GM21528 (cell line): Measurements from ENCODE around the gene SEZ6L.
"Not testable (repeated sequence)": the region's sequence is repeated elsewhere in the genome, so short reads cannot be mapped to it uniquely, and the experiment has no call there.

Source experiments
- ATAC-seq: cut with Tn5 transposase; IDR thresholded peaks from one replicate; pipeline ENCODE4 v1.9.1; 2021; ENCODE audit warnings: mild to moderate bottlenecking, moderate library complexity; ENCODE audit not compliant: unreplicated experiment, low FRiP score

SEZ6L gene

DNA sequence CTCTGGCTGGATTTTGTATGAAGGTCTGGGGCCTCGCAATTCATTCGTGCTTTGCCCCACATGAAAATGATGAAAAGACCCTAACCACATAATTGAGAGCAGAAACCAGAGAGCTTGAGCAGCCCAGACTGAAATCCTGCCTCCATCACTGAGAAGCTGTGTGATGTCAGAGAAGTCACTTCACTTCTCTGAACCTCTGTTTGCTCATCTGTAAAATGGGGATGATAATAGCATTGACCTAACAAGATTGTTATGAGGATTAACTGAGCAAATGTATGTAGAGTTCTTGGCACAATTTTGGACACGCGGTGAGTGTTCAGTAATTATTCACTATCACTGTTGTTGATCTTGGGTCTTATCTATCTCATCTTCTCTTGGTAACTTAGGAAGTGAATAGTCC, 203.6 kb downstream of the SEZ6L start:
- ATAC-seq = no peak

DNA sequence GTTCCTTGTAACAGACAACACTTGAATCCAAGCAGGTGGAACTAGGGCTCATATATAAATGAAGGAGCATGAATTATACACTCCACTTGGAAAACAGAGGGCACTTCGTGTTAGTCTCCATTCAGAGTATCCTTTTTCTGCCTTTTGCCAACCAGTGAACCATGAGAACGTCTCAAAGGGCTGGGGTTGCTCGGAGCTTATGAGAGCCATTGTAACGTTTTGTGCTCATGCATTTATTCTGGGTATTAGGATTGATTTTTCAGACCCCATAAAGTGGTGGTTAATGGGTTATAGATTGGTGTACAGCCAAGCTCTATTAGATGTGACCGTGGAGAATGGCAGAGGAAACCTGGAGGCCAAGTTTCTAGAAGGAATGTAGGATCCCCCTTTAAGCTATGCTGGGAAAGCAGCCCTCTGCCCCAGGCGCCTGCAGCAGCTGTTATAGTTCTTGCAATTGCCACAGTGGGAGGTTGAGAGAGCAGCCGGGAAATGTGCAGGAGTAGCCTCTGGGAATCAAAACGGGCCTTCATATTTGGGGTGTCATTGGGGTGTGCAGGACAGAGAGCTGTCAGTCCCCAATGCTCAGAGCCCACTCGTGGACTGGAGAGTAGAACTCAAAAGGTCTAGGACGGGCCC, 205.2 kb downstream of the SEZ6L start:
- ATAC-seq = no peak

DNA sequence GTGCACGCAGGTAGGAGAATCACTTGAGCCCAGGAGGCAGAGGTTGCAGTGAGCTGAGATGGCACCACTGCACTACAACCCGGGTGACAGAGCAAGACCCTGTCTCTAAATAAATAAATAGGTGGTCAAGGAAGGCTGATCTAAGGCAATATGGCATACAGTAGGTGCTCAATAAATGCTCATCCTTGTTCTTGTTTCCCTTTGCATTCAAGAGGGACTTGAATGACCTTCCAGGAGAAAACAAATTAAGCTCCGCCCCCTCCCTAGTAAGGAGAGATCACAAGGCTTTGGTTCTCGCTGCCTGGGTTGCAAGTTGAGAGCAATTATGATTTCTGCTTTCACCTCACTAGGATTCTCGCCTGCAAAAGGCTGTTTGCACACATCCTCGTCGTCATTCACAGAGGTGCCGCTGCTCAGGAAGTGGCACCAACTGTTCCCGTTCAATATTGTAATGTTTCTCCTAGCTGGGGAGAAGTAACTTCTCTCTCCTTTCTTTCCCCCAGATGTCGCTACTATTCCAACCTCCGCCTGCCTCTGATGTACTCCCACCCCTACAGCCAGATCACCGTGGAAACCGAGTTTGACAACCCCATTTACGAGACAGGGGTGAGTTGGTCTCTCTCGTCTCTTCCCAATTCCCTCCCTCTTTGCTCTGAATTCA, 208.0 kb downstream of the SEZ6L start:
- ATAC-seq = no peak

DNA sequence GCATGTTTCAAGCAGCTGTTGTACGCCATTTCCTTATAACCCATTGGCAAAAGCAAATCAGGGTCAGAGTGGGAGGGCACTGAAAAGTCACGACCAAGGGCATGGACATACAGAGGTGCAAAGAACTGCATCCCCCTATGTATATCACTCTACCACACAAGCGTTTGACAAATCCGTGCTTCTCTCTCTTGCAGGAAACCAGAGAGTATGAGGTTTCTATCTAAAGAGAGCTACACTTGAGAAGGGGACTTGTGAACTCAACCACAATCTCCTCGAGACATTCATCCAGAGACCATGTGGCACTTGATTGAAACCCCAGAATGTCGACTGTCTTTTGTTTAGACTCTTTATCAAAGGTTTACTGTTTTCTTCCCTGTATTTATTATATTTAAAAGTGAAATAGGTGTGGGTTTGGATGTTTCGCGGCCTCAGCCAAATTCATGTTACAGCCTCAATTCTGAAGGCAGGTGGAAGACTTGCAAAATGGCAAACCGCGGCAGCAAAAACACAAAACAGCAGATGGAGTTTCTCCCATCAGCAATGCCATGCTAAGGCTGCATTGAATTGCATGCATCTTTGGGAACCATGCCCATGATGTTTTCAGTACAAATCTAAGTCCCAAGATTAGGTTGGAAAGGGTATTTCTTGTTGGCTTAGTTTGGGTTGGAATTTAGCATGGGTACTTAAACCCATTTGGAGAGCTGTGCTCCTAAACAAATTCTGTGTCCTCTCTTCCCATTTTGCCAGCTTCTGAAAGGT, 211.0 kb downstream of the SEZ6L start:
- ATAC-seq = no peak

DNA sequence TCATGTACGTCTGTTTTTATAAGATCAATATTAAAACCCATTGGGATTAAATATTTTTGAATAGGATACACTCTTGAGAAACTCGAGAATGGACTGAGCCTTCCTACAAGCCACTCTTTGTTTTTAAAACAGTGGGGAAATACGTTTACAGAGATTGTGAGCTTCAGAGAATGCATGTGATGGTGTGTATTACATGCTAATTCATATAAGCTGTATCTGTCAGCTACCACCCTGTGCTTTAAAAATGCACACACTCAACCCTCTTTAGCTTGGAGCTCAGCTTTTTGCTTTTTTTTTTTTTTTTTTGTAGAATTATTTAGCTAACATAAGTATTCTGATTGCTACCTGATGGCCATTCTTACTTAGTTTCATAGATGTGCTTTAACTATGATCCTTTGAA, 213.5 kb downstream of the SEZ6L start:
- no peak for ATAC-seq

DNA sequence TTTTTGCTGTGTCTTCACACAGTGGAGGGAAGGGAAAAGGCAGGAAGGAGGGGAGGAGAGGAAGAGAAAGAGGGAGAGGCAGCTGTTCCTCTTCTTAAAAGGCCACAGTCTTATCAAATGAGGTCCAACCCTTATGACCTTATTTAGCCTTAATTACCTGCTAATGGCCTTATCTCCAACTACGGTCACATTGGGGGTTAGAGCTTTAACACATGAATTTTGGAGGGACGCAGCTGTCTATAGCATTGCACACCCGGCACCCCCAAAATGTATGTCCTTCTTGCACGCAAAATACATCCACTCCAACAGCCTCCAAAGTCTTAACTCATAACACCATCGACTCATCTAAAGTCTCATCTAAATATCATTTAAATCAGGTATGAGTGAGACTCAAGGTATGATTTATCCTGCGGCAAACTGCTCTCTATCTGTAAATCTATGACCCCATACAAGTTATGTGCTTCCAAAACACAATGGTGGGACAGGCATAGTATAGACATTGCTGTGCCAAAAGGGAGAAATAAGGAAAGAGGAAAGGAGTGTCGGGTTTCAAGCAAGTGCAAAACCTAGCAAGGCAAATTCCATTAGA, 214.8 kb downstream of the SEZ6L start:
- no peak for ATAC-seq

DNA sequence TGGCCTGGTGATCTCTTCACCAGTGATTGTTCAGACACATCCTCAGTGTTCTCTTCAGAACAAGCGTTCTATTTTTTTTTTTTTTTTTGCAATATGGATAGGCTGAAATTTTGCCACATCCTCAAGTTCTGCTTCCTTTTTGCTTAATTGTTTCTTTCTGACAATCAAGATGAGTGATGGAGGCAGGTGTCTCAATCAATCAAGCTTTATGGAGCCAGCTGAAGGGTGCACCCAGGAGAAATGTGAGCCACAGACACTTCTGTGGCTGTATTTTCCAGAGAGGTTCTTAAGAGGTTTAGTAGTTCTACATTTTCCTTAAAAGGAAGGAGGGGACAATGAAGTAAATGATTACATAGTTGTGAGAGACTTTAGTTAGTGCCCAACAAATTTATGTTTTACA, 215.9 kb downstream of the SEZ6L start:
- no peak for ATAC-seq

DNA sequence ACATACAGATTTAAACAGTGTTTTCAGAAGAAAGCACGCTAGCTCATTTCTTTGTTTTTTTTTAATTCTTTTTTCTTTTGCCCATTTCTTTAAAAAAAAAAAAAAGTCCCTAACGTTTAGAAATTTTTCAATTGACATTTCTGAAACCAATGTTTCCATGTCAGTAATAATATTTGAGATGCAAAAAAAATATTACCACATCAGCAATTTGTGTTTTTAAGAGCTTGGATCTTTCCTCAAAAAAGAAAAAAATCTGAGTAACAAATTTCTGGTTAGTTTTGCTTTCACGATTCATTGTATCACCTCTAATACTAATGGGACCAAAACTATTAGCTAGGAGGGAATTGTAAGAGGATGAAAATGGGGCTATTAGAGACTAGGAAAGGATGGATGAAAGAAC, 219.9 kb downstream of the SEZ6L start:
- no peak for ATAC-seq

DNA sequence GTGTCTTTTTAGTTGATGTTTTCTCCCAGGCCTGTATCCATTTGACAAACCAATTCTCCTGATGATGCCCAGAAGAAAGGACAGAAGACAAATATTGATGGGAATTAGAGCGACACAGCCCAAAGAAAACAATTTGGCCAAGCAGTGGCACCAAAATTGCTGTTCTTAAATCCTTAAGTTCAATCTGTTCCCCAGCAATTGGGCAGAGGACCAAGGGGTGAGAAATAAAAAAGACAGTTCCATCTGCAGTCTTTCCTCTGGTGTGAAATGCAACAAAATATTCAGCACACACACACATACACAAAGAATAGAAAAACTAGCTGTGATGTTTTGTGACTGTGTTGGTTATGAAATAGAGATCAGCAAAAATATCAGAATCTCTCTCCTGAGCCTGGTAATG, 221.8 kb downstream of the SEZ6L start:
- ATAC-seq = no peak

DNA sequence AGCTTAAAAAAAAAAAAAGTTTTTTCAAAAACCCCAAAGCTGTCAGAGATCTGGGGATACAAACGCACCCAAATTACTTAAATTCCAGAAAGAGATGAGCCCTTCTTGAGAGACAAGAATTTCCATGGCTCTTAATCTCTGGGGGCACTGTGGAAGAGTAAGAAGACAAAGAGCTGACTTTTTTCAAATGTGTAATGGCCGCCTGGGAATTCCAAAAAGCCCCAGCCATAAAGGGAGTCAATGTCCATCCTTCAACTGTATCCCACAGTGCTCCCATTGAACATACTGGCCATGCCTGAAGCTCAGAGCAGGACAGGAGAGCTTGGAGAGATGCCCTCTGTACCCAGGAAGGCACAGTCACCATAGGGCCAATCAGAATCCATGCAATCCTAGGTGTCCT, 222.4 kb downstream of the SEZ6L start:
- no peak for ATAC-seq

DNA sequence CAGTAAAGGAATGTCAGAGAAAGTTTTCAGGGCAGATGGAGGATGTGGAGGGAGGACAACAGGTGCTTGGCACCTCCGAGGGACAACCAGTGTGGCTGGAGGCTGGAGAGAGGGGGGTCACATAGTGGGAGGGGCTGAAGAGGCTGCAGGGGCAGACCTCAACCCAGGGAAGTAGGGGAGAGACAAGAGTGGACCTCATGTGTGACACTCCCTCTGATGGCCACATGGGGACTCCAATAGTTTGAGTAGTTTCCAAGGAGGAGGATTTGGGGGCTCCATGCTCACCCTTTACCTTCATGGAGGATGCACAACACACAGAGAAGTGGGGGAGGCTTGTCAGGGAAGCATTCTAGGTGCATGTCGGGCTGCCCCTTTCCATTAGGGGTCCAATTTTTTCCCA, 224.7 kb downstream of the SEZ6L start:
- no peak for ATAC-seq

DNA sequence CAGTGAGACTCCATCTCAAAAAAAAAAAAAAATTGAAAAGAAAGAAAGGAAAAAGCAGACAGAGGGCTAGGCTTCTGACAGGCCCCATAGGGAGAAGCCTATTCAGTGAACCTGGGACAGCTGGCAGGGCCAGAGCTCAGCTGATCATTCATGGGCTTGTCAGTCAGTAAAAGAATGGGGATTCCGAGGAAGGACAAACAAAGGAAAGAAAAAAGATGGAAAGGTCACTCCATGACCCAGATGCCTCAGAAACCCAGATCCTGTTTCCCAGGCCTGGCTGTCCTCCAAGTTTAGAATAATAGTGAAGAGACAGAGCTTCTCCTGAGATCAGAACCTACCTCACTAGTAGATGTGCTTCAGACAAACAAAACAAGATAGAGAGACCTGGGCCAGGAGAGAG, 225.5 kb downstream of the SEZ6L start:
- ATAC-seq = no peak

DNA sequence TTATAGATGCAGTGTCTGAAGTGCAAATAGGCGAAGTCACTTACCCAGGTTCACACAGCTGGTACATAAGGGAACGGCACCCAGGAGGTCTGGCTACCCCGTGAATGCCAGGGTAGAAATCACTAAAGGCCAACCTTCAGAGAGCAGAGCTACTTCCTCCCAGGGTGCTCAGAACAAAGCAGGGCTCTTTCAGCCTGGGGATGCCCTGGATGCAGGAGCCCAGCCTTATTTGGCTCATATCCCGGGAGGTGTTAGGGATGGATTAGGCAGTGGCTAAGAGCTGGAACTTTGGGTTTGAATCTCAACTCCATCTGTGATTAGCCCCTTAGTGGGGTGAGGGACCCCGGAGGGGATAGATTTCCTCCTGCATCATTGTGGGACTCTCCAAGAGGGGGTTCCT, 226.7 kb downstream of the SEZ6L start:
- no peak for ATAC-seq

DNA sequence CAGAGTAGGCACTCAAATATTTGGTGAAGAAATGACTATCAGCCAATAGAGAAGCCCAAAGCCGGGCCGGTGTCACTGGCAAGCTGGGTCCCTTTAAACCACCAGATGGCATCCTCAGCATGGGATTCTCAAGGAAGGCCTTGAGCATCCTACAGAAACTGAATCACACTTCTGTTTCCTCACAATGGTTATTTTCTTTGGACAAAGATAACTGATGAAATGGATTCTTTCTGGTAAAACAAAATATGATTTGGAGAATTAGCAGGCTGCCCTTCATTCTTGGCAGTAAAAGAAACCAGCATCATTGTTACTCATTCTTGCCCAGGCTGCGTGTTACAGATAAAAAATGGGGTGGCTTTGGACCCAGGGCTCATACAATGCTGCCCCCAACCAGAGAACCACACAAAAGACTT, 229.5 kb downstream of the SEZ6L start:
- no peak for ATAC-seq

DNA sequence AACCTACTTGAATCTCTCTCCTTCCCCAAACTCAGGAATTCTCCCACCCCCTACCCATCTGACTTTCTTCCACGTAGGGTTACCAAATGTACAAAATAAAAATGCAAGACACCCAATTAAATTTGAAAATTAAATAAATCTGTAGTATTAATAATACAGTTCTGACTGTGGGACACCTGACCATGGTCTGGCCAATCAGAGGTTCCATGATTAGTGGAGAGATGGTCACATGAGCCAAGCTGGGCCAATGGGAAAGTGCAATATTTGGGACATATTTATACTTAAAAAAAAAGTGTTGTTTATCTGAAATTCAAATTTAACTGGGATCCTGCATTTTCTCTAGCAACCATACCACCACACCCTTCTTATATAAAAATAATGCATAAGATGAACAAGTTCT, 230.0 kb downstream of the SEZ6L start:
- ATAC-seq = no peak

DNA sequence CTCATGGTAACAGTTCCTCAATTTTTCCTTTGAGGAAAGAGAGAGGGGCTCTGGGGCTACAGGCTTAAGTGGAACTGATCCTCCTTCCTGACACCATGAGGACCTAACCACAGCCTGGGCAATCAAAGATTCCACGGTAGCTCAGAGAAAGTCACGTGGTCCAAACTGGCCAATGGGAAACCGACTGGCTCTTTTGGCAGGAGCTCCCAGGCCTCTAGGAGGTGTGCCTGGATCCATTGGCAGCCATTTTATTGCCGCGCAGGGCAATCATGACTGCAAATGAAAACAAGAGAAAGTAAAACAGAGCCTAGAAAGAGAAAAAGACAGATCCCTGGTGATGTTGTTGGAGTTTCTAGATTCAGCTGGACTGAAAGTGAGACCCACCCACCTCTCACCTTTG, 232.5 kb downstream of the SEZ6L start:
- ATAC-seq = no peak

DNA sequence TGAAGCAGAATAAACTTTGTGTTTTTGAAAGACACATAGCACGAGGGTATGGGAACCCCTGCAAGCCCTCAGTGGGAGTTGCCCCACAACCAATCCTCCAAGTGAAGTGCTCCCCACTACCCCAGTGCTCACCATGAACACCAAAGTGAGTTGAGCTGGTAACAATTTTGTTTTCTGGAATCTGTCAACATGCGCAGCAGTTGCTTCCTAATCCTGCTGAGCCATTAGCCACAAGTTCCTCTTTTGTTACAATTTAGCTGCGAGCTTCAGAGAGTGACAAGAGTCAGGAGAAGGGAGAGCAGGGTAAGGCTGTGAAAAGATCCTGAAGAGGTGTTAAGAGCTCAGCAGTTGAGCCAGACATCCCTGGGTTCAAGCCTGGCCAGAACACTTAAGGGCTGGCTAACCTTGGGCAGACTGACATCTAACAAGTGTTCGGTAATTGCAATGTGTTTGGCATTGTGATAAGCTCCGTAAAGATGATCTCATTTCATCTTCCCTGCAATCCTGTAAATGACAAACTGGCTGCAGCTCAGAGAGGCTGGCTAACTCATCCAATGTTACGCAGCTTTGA, 235.7 kb downstream of the SEZ6L start:
- ATAC-seq = no peak

DNA sequence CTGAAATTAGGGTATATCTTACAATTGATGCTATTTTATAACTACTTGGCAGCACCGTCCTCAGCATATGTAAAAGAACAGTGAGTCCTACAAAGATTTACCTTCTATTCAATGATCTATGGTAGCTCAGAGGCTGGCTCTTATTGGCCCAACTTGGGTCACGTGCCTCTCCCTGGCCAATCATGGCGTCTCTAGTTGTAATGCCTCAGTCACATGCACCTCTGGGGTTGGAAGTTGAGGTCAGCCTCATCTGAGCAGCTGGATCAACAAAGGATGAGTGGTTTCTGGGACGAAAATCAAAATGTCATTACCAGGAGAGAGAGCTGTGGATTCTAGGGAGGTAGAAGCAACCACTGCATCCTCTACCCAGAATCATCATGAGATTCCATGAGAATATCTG, 236.9 kb downstream of the SEZ6L start:
- ATAC-seq = no peak

DNA sequence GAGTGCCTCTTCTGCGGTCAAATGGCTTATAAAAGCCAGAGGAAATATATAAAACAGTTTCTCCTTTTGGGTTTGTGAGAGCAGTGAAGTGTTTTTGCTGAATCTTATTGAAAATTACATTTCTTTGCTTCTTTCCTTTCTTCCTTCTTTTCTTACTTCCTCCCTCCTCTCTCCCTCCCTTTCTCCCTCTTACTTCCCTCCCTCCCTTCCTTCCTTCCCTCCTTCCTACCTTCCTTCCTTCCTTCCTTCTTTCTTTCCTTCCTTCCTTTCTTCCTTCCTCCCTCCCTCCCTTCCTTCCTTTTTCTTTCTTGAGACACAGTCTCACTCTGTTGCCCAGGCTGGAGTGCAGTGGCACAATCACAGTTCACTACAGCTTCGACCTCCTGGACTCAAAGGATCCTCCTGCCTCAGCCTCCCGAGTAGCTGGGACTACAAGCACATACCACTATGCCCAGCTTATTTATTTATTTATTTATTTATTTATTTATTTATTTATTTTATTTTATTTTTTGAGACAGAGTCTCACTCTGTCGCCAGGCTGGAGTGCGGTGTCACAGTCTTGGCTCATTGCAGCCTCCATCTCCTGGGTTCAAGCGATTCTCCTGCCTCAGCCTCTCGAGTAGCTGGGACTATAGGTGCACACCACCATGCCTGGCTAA, 239.4 kb downstream of the SEZ6L start:
- ATAC-seq = not testable (repeated sequence)

DNA sequence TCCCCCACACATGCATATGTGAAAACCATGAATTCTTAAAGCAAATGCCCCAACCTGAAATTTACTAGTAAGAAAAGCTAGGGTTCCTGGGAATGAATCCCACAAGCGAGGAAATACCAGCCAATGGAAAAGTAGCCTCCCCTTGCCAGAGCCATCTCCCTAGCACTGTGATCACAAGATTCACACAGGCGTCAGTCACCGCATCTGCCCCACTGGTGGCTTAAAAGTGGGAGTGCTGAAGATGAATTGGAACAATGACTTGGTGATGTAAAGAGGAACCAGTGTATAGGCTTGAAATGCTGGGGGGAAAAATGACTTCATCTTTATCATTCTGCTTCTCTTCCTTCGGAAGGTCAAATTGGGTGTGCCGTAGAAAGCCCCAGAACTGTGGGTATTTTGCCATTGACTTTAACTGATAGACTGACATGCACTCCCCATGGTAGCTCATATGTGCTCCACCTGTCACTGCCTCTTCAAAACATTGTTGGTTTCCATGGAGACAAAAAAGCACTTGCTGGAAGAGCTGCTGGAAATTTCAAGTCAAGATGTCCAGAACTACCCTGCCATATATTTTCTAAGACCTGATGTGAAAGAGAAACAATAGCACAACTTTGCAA, 240.6 kb downstream of the SEZ6L start:
- ATAC-seq = no peak
